Activated CD4-positive, alpha-beta memory T cell treated with anti-CD3 and anti-CD28 coated beads, Interleukin-2, amount 10 ng/mL, durations not matched to agents 7 days and 5 days (primary cell): ENCODE results near the gene LRP10. TPM values are rescaled to one million over a fixed set of nuclear protein-coding genes. Genes with fewer than 3 reads are reported as not detected.

Experiments
- CTCF ChIA-PET: fragments of 350-600 bp; sonication (Branson Sonifier 250); formaldehyde crosslinking; loops from one replicate; lab custom pipeline; 2021; ENCODE audit warnings: antibody characterized with exemption, inconsistent platforms; lab: Charles Lee
- POLR2A ChIA-PET: fragments of 350-600 bp; sonication (Branson Sonifier 250); formaldehyde crosslinking; loops from one replicate; lab custom pipeline; 2021; ENCODE audit warnings: antibody characterized with exemption; lab: Charles Lee
- DNase-seq: peaks from one replicate; pipeline ENCODE4 v3.0.0-alpha.2; 2020
- H3K27ac Mint-ChIP-seq: one replicate; pipeline ENCODE4 v1.8.0; 2021; ENCODE audit warnings: mild to moderate bottlenecking, mixed read lengths
- H3K27me3 Mint-ChIP-seq: one replicate; pipeline ENCODE4 v1.8.0; 2021; ENCODE audit warnings: mixed read lengths
- H3K36me3 Mint-ChIP-seq: one replicate; pipeline ENCODE4 v1.8.0; 2021; ENCODE audit warnings: low read depth, mixed read lengths
- H3K4me1 Mint-ChIP-seq: one replicate; pipeline ENCODE4 v1.8.0; 2021; ENCODE audit warnings: mixed read lengths
- H3K4me3 Mint-ChIP-seq: one replicate; pipeline ENCODE4 v1.8.0; 2021; ENCODE audit warnings: mild to moderate bottlenecking, mixed read lengths
- H3K9me3 Mint-ChIP-seq: one replicate; pipeline ENCODE4 v1.8.0; 2021; ENCODE audit warnings: mixed read lengths
- total RNA-seq, 2 experiments: library from RNA; stranded (reverse); gene quantifications; one replicate each; pipeline ENCODE4 v1.2.3, GENCODE V29; 2021

LRP10 gene
- total RNA-seq, 2 experiments from 2014 or later, result 88.5 to 98.6 TPM

GRCh38 chr14:22895402-22895801 lies 23.9 kb downstream of the LRP10 start:
- no peak for DNase-seq
- Mint-ChIP-seq H3K4me3 (no peak overlapping the region), H3K27me3 (no peaks in the 10 kb centered on the region), H3K4me1 (peaks cover 10% of the 10 kb centered on the region), H3K9me3 (no peaks in the 10 kb centered on the region), H3K27ac (no peak overlapping the region), H3K36me3 (peaks cover 15% of the 10 kb centered on the region)
- POLR2A ChIA-PET, result interaction anchor here (2.0 to 2.1 kb wide), 2 partner anchors 9 to 34 kb away, joined by 5 to 12 read pairs; partner anchors contain the start of gene PRMT5
- CTCF ChIA-PET, result interaction anchor here (1.1 to 8.6 kb wide), 6 partner anchors 9 to 339 kb away, joined by 4 to 69 read pairs (median 6); partner anchors contain the start of gene LRP10

GRCh38 chr14:22896356-22896755 lies 24.8 kb downstream of the LRP10 start:
- Mint-ChIP-seq H3K27ac (no peak overlapping the region), H3K27me3 (no peaks in the 10 kb centered on the region), H3K4me3 (no peak overlapping the region), H3K9me3 (no peaks in the 10 kb centered on the region), H3K4me1 (peaks cover 19% of the 10 kb centered on the region), H3K36me3 (peaks cover 22% of the 10 kb centered on the region)
- ChIA-PET CTCF (interaction anchor here (0.7 to 8.6 kb wide), 7 partner anchors 10 to 340 kb away, joined by 3 to 69 read pairs (median 5); partner anchors contain the start of gene LRP10), POLR2A (interaction anchor here (1.2 to 2.2 kb wide), 6 partner anchors 10 to 284 kb away, joined by 3 to 12 read pairs (median 4); partner anchors contain the start of gene PRMT5)
- no peak for DNase-seq

- ChIA-PET POLR2A (interaction anchor here (1.2 to 2.2 kb wide), 6 partner anchors 11 to 285 kb away, joined by 3 to 12 read pairs (median 4); partner anchors contain the start of gene PRMT5), CTCF (interaction anchor here (0.7 to 8.6 kb wide), 8 partner anchors 10 to 340 kb away, joined by 3 to 69 read pairs (median 4); partner anchors contain the start of gene LRP10)
- peaks cover 26% of the 10 kb centered on the region for H3K36me3 Mint-ChIP-seq
- H3K9me3 Mint-ChIP-seq, result no peaks in the 10 kb centered on the region
- peaks cover 21% of the 10 kb centered on the region for H3K4me1 Mint-ChIP-seq
- DNase-seq, result no peak
- H3K27me3 Mint-ChIP-seq, result no peaks in the 10 kb centered on the region
- no peak overlapping the region for H3K27ac Mint-ChIP-seq
- no peak overlapping the region for H3K4me3 Mint-ChIP-seq
Observed at GRCh38 chr14:22896760-22897159, 25.2 kb downstream of the LRP10 start.

GRCh38 chr14:22897357-22897756 lies 25.8 kb downstream of the LRP10 start:
- H3K36me3 Mint-ChIP-seq, result peaks cover 32% of the 10 kb centered on the region
- H3K9me3 Mint-ChIP-seq, result no peaks in the 10 kb centered on the region
- ChIA-PET POLR2A (interaction anchor here (1.2 to 2.2 kb wide), 4 partner anchors 11 to 285 kb away, joined by 3 to 12 read pairs (median 4); no protein-coding TSS in a partner anchor), CTCF (interaction anchor here (0.9 to 8.6 kb wide), 2 partner anchors 25 to 79 kb away, joined by 4 to 69 read pairs; partner anchors contain the start of gene LRP10)
- H3K4me1 Mint-ChIP-seq, result peaks cover 19% of the 10 kb centered on the region
- no peaks in the 10 kb centered on the region for H3K27me3 Mint-ChIP-seq
- H3K4me3 Mint-ChIP-seq, result no peak overlapping the region
- no peak overlapping the region for H3K27ac Mint-ChIP-seq
- DNase-seq, result no peak

- H3K27ac Mint-ChIP-seq, result no peak overlapping the region
- ChIA-PET POLR2A (interaction anchor here (1.3 to 1.4 kb wide), 2 partner anchors 14 to 76 kb away, joined by 4 to 5 read pairs; no protein-coding TSS in a partner anchor), CTCF (interaction anchor here (1.0 to 8.6 kb wide), 6 partner anchors 11 to 342 kb away, joined by 3 to 69 read pairs (median 6); partner anchors contain the start of gene LRP10)
- H3K9me3 Mint-ChIP-seq, result no peaks in the 10 kb centered on the region
- no peak overlapping the region for H3K4me3 Mint-ChIP-seq
- H3K4me1 Mint-ChIP-seq, result peaks cover 19% of the 10 kb centered on the region
- no peaks in the 10 kb centered on the region for H3K27me3 Mint-ChIP-seq
- peaks cover 35% of the 10 kb centered on the region for H3K36me3 Mint-ChIP-seq
- no peak for DNase-seq
Observed at GRCh38 chr14:22898302-22899090, 27.0 kb downstream of the LRP10 start.

- DNase-seq, result peak; percentile 48
- Mint-ChIP-seq H3K4me1 (peaks cover 19% of the 10 kb centered on the region), H3K27me3 (no peaks in the 10 kb centered on the region), H3K27ac (peak overlapping the region; percentile 44), H3K9me3 (no peaks in the 10 kb centered on the region), H3K36me3 (peaks cover 49% of the 10 kb centered on the region), H3K4me3 (no peak overlapping the region)
- ChIA-PET POLR2A (interaction anchor here (0.8 to 3.6 kb wide), 8 partner anchors 12 to 330 kb away, joined by 3 to 16 read pairs (median 4); partner anchors contain the start of genes HAUS4, LRP10 and RBM23), CTCF (interaction anchor here (0.6 to 8.6 kb wide), 20 partner anchors 11 to 343 kb away, joined by 3 to 69 read pairs (median 4); partner anchors contain the start of genes DAD1, HAUS4, LRP10 and MMP14)
Observed at GRCh38 chr14:22900081-22900799, 28.7 kb downstream of the LRP10 start.

GRCh38 chr14:22901799-22902198 lies 30.3 kb downstream of the LRP10 start:
- Mint-ChIP-seq H3K4me3 (no peak overlapping the region), H3K9me3 (no peaks in the 10 kb centered on the region), H3K27ac (no peak overlapping the region), H3K27me3 (no peaks in the 10 kb centered on the region), H3K36me3 (peaks cover 64% of the 10 kb centered on the region), H3K4me1 (peaks cover 19% of the 10 kb centered on the region)
- ChIA-PET POLR2A (interaction anchor here (0.9 to 3.6 kb wide), 5 partner anchors 14 to 79 kb away, joined by 3 to 16 read pairs (median 3); partner anchors contain the start of gene RBM23), CTCF (interaction anchor here (0.7 to 8.6 kb wide), 10 partner anchors 14 to 345 kb away, joined by 3 to 69 read pairs (median 22); partner anchors contain the start of genes LRP10 and RBM23)
- no peak for DNase-seq

- H3K27me3 Mint-ChIP-seq, result no peaks in the 10 kb centered on the region
- ChIA-PET CTCF (interaction anchor here (0.6 to 8.6 kb wide), 5 partner anchors 31 to 751 kb away, joined by 3 to 69 read pairs (median 3); partner anchors contain the start of gene LRP10), POLR2A (interaction anchor here (1.5 kb wide), 1 partner anchor 15 kb away, joined by 6 read pairs; the partner anchor contains the start of gene RBM23)
- peaks cover 65% of the 10 kb centered on the region for H3K36me3 Mint-ChIP-seq
- peaks cover 15% of the 10 kb centered on the region for H3K4me1 Mint-ChIP-seq
- H3K27ac Mint-ChIP-seq, result no peak overlapping the region
- DNase-seq, result no peak
- H3K4me3 Mint-ChIP-seq, result no peak overlapping the region
- H3K9me3 Mint-ChIP-seq, result no peaks in the 10 kb centered on the region
Observed at GRCh38 chr14:22903742-22904087, 32.2 kb downstream of the LRP10 start.

- H3K36me3 Mint-ChIP-seq, result peaks cover 68% of the 10 kb centered on the region
- no peak overlapping the region for H3K27ac Mint-ChIP-seq
- H3K9me3 Mint-ChIP-seq, result no peaks in the 10 kb centered on the region
- DNase-seq, result no peak
- POLR2A ChIA-PET, result interaction anchor here (1.4 kb wide), 1 partner anchor 12 kb away, joined by 5 read pairs; no protein-coding TSS in a partner anchor
- H3K27me3 Mint-ChIP-seq, result no peaks in the 10 kb centered on the region
- H3K4me1 Mint-ChIP-seq, result peaks cover 16% of the 10 kb centered on the region
- no peak overlapping the region for H3K4me3 Mint-ChIP-seq
- CTCF ChIA-PET, result interaction anchor here (1.1 kb wide), 1 partner anchor 10 kb away, joined by 3 read pairs; no protein-coding TSS in a partner anchor
Observed at GRCh38 chr14:22905627-22906026, 34.1 kb downstream of the LRP10 start.

GRCh38 chr14:22906073-22906472 lies 34.5 kb downstream of the LRP10 start:
- ChIA-PET POLR2A (interaction anchor here (1.4 kb wide), 1 partner anchor 12 kb away, joined by 5 read pairs; no protein-coding TSS in a partner anchor), CTCF (interaction anchor here (1.1 kb wide), 1 partner anchor 10 kb away, joined by 3 read pairs; no protein-coding TSS in a partner anchor)
- no peak for DNase-seq
- H3K27ac Mint-ChIP-seq, result no peak overlapping the region
- no peak overlapping the region for H3K4me3 Mint-ChIP-seq
- peaks cover 65% of the 10 kb centered on the region for H3K36me3 Mint-ChIP-seq
- H3K27me3 Mint-ChIP-seq, result no peaks in the 10 kb centered on the region
- H3K4me1 Mint-ChIP-seq, result peaks cover 12% of the 10 kb centered on the region
- H3K9me3 Mint-ChIP-seq, result no peaks in the 10 kb centered on the region

GRCh38 chr14:22907429-22907828 lies 35.9 kb downstream of the LRP10 start:
- H3K4me3 Mint-ChIP-seq, result no peak overlapping the region
- peaks cover 64% of the 10 kb centered on the region for H3K36me3 Mint-ChIP-seq
- no peak overlapping the region for H3K27ac Mint-ChIP-seq
- H3K27me3 Mint-ChIP-seq, result no peaks in the 10 kb centered on the region
- ChIA-PET POLR2A (interaction anchor here (1.6 kb wide), 1 partner anchor 12 kb away, joined by 6 read pairs; the partner anchor contains the start of gene RBM23), CTCF (interaction anchor here (1.7 kb wide), 1 partner anchor 35 kb away, joined by 5 read pairs; no protein-coding TSS in a partner anchor)
- no peaks in the 10 kb centered on the region for H3K9me3 Mint-ChIP-seq
- DNase-seq, result no peak
- peaks cover 17% of the 10 kb centered on the region for H3K4me1 Mint-ChIP-seq
